A549 (cell line): ENCODE results near the gene INTS15. TPM values are rescaled to one million over a fixed set of nuclear protein-coding genes. Genes with fewer than 3 reads are reported as not detected.

Experiments used
- ATAC-seq, 2 experiments: fragments of 200-7000 bp in 1 of 2; fragments of >200 bp in 1 of 2; cut with Nextera tagmentation in 1 of 2; cut with Tn5 transposase in 1 of 2; 3 replicates each; pipeline versions ENCODE4 v1.8.0 to v1.9.1; 2018 to 2020; ENCODE audit warnings: mild to moderate bottlenecking in 1 of 2, moderate library complexity in 1 of 2
- CTCF ChIA-PET: fragments of 300-600 bp; sonication (Branson Sonifier 250); formaldehyde crosslinking; extraction: SDS; loops from one replicate; lab custom pipeline; 2021; ENCODE audit warnings: antibody characterized with exemption, inconsistent platforms; lab: Yijun Ruan, JAX
- POLR2A ChIA-PET: fragments of 350-600 bp; formaldehyde crosslinking; extraction: SDS; loops from one replicate; lab custom pipeline; 2021; ENCODE audit warnings: antibody characterized with exemption, inconsistent platforms; lab: Yijun Ruan, JAX
- DNase-seq, 2 experiments: peaks; one replicate each; pipeline versions ENCODE4 v3.0.0 to v3.0.0-alpha.2; 2011 to 2016; ENCODE audit warnings: low read depth in 1 of 2, low spot score in 1 of 2
- FAIRE-seq: peaks from 2 replicates; lab custom pipeline; 2011; peaks lifted over from hg19 to GRCh38; lab: Jason Lieb, UNC
- H3K27ac ChIP-seq, 2 experiments: fragments of >200 bp; sonication (Bioruptor Twin); formaldehyde crosslinking; 3 replicates each; pipeline ENCODE4 v1.5.1; 2016 to 2017
- H3K4me1 ChIP-seq: fragments of >200 bp; sonication (Bioruptor Twin); formaldehyde crosslinking; 3 replicates; pipeline ENCODE4 v1.6.1; 2016
- H3K4me2 ChIP-seq: fragments of >200 bp; sonication (Bioruptor Twin); formaldehyde crosslinking; 3 replicates; pipeline ENCODE4 v1.6.1; 2016
- H3K4me3 ChIP-seq: fragments of >200 bp; sonication (Bioruptor Twin); formaldehyde crosslinking; 3 replicates; pipeline ENCODE4 v1.5.1; 2016
- H3K9me3 ChIP-seq: fragments of >200 bp; sonication (Bioruptor Twin); formaldehyde crosslinking; 3 replicates; pipeline ENCODE4 v1.6.1; 2016
- ATOH8 ChIP-seq: fragments of 250-450 bp; sonication (Bioruptor Pico); IDR thresholded peaks from 2 replicates; pipeline ENCODE4 v1.5.0; 2020; ENCODE audit warnings: low read depth, mild to moderate bottlenecking, moderate library complexity
- BCL3 ChIP-seq: fragments of >200 bp; sonication (Bioruptor Twin); formaldehyde crosslinking; IDR thresholded peaks from 3 replicates; pipeline ENCODE4 v1.6.1; 2016
- BHLHE40 ChIP-seq: IDR thresholded peaks from 2 replicates; pipeline ENCODE4 v1.6.1; 2012; ENCODE audit warnings: low read depth, low read length, inconsistent platforms
- CBX2 ChIP-seq: fragments of 200-600 bp; sonication (generic); IDR thresholded peaks from 2 replicates; pipeline ENCODE4 v1.6.1; 2016; ENCODE audit warnings: low read depth, mild to moderate bottlenecking, borderline replicate concordance
- CHD2 ChIP-seq: fragments of 150-350 bp; IDR thresholded peaks from 2 replicates; pipeline ENCODE4 v1.6.1; 2014; ENCODE audit warnings: low read length; ENCODE audit not compliant: partially characterized antibody
- CTCF ChIP-seq: fragments of >200 bp; sonication (Bioruptor Twin); formaldehyde crosslinking; IDR thresholded peaks from 3 replicates; pipeline ENCODE4 v1.5.1; 2016
- EHMT2 ChIP-seq: fragments of 200-600 bp; sonication (generic); IDR thresholded peaks from 2 replicates; pipeline ENCODE4 v1.6.1; 2016; ENCODE audit warnings: antibody characterized with exemption, low read depth, mild to moderate bottlenecking, moderate library complexity
- EP300 ChIP-seq, 2 experiments: fragments of >200 bp; sonication (Bioruptor Twin); formaldehyde crosslinking; IDR thresholded peaks; 2 replicates in 1 of 2; 3 replicates in 1 of 2; pipeline ENCODE4 v1.6.1; 2016 to 2017
- ESRRA ChIP-seq: fragments of 150-350 bp; IDR thresholded peaks from 2 replicates; pipeline ENCODE4 v1.6.1; 2014; ENCODE audit warnings: mild to moderate bottlenecking, low read length, borderline replicate concordance
- GATA3 ChIP-seq: IDR thresholded peaks from 2 replicates; pipeline ENCODE4 v1.6.1; 2012; ENCODE audit warnings: borderline replicate concordance
- HDAC2 ChIP-seq: fragments of 200-600 bp; sonication (generic); IDR thresholded peaks from 2 replicates; pipeline ENCODE4 v1.6.1; 2016
- HOXB13 ChIP-seq: fragments of 250-450 bp; sonication (Bioruptor Pico); IDR thresholded peaks from 2 replicates; pipeline ENCODE4 v1.5.0; 2020; ENCODE audit warnings: low read depth, mild to moderate bottlenecking, moderate library complexity
- HOXB5 ChIP-seq: fragments of 250-450 bp; sonication (Bioruptor Pico); IDR thresholded peaks from 2 replicates; pipeline ENCODE4 v1.5.0; 2020; ENCODE audit warnings: mild to moderate bottlenecking, moderate library complexity
- JUN ChIP-seq, 2 experiments: fragments of >200 bp; sonication (Bioruptor Twin); formaldehyde crosslinking; IDR thresholded peaks; 2 replicates in 1 of 2; 3 replicates in 1 of 2; pipeline ENCODE4 v1.6.1; 2016 to 2017
- NPAS2 ChIP-seq: fragments of 250-450 bp; sonication (Bioruptor Pico); IDR thresholded peaks from 2 replicates; pipeline ENCODE4 v1.8.0; 2022; ENCODE audit warnings: mild to moderate bottlenecking, moderate library complexity, borderline replicate concordance
- NR3C1 ChIP-seq: fragments of >200 bp; sonication (Bioruptor Twin); formaldehyde crosslinking; IDR thresholded peaks from 3 replicates; pipeline ENCODE4 v1.6.1; 2017
- POLR2A ChIP-seq: IDR thresholded peaks from 2 replicates; pipeline ENCODE4 v1.6.1; 2012; ENCODE audit warnings: mild to moderate bottlenecking, low read length
- RAD21 ChIP-seq, 2 experiments: fragments of >200 bp in 1 of 2; sonication (Bioruptor Twin) in 1 of 2; formaldehyde crosslinking in 1 of 2; IDR thresholded peaks in 1 of 2; conservative IDR thresholded peaks in 1 of 2; 2 replicates in 1 of 2; 3 replicates in 1 of 2; pipeline ENCODE4 v1.6.1; 2012 to 2018; ENCODE audit warnings: inconsistent platforms in 1 of 2
- RFX5 ChIP-seq: fragments of 450-650 bp; IDR thresholded peaks from 2 replicates; pipeline ENCODE4 v1.7.1; 2014; ENCODE audit warnings: antibody characterized with exemption, mild to moderate bottlenecking, moderate library complexity
- SREBF2 ChIP-seq: fragments of 450-650 bp; IDR thresholded peaks from 2 replicates; pipeline ENCODE4 v1.6.1; 2014; ENCODE audit warnings: mild to moderate bottlenecking, moderate library complexity
- TP53 ChIP-seq: fragments of 250-450 bp; sonication (Bioruptor Pico); IDR thresholded peaks from 2 replicates; pipeline ENCODE4 v1.5.0; 2021; ENCODE audit warnings: mild to moderate bottlenecking, moderate library complexity
- ZC3H11A ChIP-seq: fragments of 450-650 bp; IDR thresholded peaks from 2 replicates; pipeline ENCODE4 v1.6.1; 2014; ENCODE audit warnings: antibody characterized with exemption, mild to moderate bottlenecking
- ZNF302 ChIP-seq: fragments of 250-450 bp; sonication (Bioruptor Pico); IDR thresholded peaks from 2 replicates; pipeline ENCODE4 v1.9.0; 2021; ENCODE audit warnings: inconsistent platforms, mild to moderate bottlenecking, moderate library complexity
- ZSCAN20 ChIP-seq: fragments of 250-450 bp; sonication (Bioruptor Pico); IDR thresholded peaks from 2 replicates; pipeline ENCODE4 v1.8.0; 2022; ENCODE audit warnings: mild to moderate bottlenecking, moderate library complexity
- WGBS: methylation state at CpG from one replicate; pipeline ENCODE4 v1.1.6; 2017; ENCODE audit errors: missing lambda C conversion rate; 5-methylcytosine and 5-hydroxymethylcytosine counted together
- polyA plus RNA-seq, 4 experiments: library from polyadenylated mRNA; depleted of rRNA in 3 of 4; stranded (reverse); fragments of >200 nt; fragmentation: RNase III in 1 of 4; extraction: RNeasy Plus Mini Kit Qiagen cat#74134 plus additional on column Dnase treatment in 1 of 4; gene quantifications; 2 replicates in 3 of 4; 3 replicates in 1 of 4; pipeline ENCODE4 v1.2.3, GENCODE V29; 2011 to 2017

The INTS15 gene
- polyA plus RNA-seq, 2 of the 4 experiments (the other 2 are of a cell fraction) = 14.7 to 23.4 TPM

- no peak for TF ChIP-seq JUN (IDR thresholded peaks at IDR 0.05)
- no peak for TF ChIP-seq ZSCAN20
- no peak for TF ChIP-seq GATA3
- TF ChIP-seq CTCF = peak; percentile 8; the same call in 1 of the 3 replicates
- TF ChIP-seq EHMT2 = no peak
- no peak for TF ChIP-seq SREBF2
- no peak for DNase-seq
- no peaks in the 10 kb centered on the region for H3K9me3 ChIP-seq
- no peak overlapping the region for H3K27ac ChIP-seq
- ATAC-seq = peak in 1 of 2 experiments; percentile 38; a peak in 2 of 6 replicates
- POLR2A ChIA-PET = no interaction called here
- H3K4me3 ChIP-seq = no peak overlapping the region
- no peak for FAIRE-seq
- 0 out of 3 replicates have a peak, but pooled peaks cover 3% of the 10 kb centered on the region for H3K4me1 ChIP-seq
- no peak overlapping the region for H3K4me2 ChIP-seq
- CTCF ChIA-PET = no interaction called here
- 52% methylated on average over 4 of the region's 6 CpGs for WGBS
Measured at GRCh38 chr7:6556196-6556595, 33.6 kb upstream of the INTS15 start.

GRCh38 chr7:6558837-6559236 lies 31.0 kb upstream of the INTS15 start:
- no peaks in the 10 kb centered on the region for H3K9me3 ChIP-seq
- ATAC-seq = peak; percentile 91 to 93
- peak; percentile 78 to 87 for DNase-seq
- TF ChIP-seq CTCF (peak; percentile 46; the same call in 2 of the 3 replicates), RAD21 (conservative IDR thresholded peaks at IDR 0.05 in 1 of 2, IDR thresholded peaks at IDR 0.05 in 1 of 2) (peak; percentile 56 to 67), CHD2 (no peak)
- 0 out of 3 replicates have a peak overlapping the region, but pooled peaks have one; percentile 9 for H3K4me2 ChIP-seq
- H3K4me1 ChIP-seq = 0 out of 3 replicates have a peak, but pooled peaks cover 3% of the 10 kb centered on the region
- no peak overlapping the region for H3K4me3 ChIP-seq
- no peak for FAIRE-seq
- 28% methylated on average over 6 of the region's 6 CpGs for WGBS
- H3K27ac ChIP-seq = no peak overlapping the region
- POLR2A ChIA-PET = interaction anchor here (0.6 to 1.0 kb wide), 2 partner anchors 19 to 44 kb away, joined by 3 to 6 read pairs; no protein-coding TSS in a partner anchor
- CTCF ChIA-PET = interaction anchor here (0.6 to 3.1 kb wide), 23 partner anchors 9 to 703 kb away, joined by 3 to 26 read pairs (median 4); no protein-coding TSS in a partner anchor

- FAIRE-seq (no peak), ATAC-seq (no peak), DNase-seq (no peak)
- Histone ChIP-seq H3K4me3 (no peak overlapping the region), H3K27ac (no peak overlapping the region), H3K4me1 (0 out of 3 replicates have a peak, but pooled peaks cover 3% of the 10 kb centered on the region), H3K9me3 (no peaks in the 10 kb centered on the region), H3K4me2 (no peak overlapping the region)
- TF ChIP-seq CHD2 (no peak), HOXB5 (CRISPR knock-in tag) (no peak), EHMT2 (no peak), ZNF302 (CRISPR knock-in tag) (no peak), POLR2A (no peak), ESRRA (no peak), BCL3 (no peak), TP53 (CRISPR knock-in tag) (no peak), NR3C1 (no peak), NPAS2 (CRISPR knock-in tag) (no peak), SREBF2 (no peak), RFX5 (no peak), ZC3H11A (no peak), BHLHE40 (no peak), CBX2 (no peak), EP300 (IDR thresholded peaks at IDR 0.05) (no peak), HDAC2 (no peak), HOXB13 (CRISPR knock-in tag) (no peak), ATOH8 (no peak)
- WGBS = 25% methylated on average over 3 of the region's 3 CpGs
- CTCF ChIA-PET = interaction anchor here (1.0 to 3.1 kb wide), 12 partner anchors 9 to 59 kb away, joined by 3 to 26 read pairs (median 9); no protein-coding TSS in a partner anchor
- POLR2A ChIA-PET = no interaction called here
Measured at GRCh38 chr7:6559896-6560295, 29.9 kb upstream of the INTS15 start.
